ENCODE results near the gene RABL2A.

GRCh38 chr2:113675875-113676274, 48.8 kb downstream of the RABL2A start:
- no peak for TF ChIP-seq CTCF (IDR thresholded peaks at IDR 0.05)
- no peak for TF ChIP-seq POLR2A (IDR thresholded peaks at IDR 0.05; ENCODE audit: low read length)

Data from A549 (cell line).